SW480 (cell line): ENCODE measurements around the gene KLHL29.
A peak's percentile ranks its signal among the peaks of the same experiment; 100 is the strongest.

Experiments used
- DNase-seq: peaks from one replicate; pipeline ENCODE4 v3.0.0-alpha.2; 2016; ENCODE audit warnings: low spot score

Gene KLHL29

GRCh38 chr2:23513872-23514793 lies 129.2 kb downstream of the KLHL29 start:
- DNase-seq = no peak

GRCh38 chr2:23516520-23517256 lies 131.7 kb downstream of the KLHL29 start:
- DNase-seq = no peak

- no peak for DNase-seq
Measured at GRCh38 chr2:23518481-23519333, 133.7 kb downstream of the KLHL29 start.

GRCh38 chr2:23519334-23519651 lies 134.3 kb downstream of the KLHL29 start:
- peak; percentile 32 for DNase-seq

GRCh38 chr2:23520256-23520655 lies 135.3 kb downstream of the KLHL29 start:
- peak; percentile 85 for DNase-seq

GRCh38 chr2:23521060-23521459 lies 136.1 kb downstream of the KLHL29 start:
- DNase-seq = no peak

- DNase-seq = no peak
Measured at GRCh38 chr2:23522726-23523372, 137.9 kb downstream of the KLHL29 start.

GRCh38 chr2:23523373-23524260 lies 138.6 kb downstream of the KLHL29 start:
- DNase-seq = peak; percentile 41

- DNase-seq = peak; percentile 84
Measured at GRCh38 chr2:23524261-23524706, 139.3 kb downstream of the KLHL29 start.

- DNase-seq = no peak
Measured at GRCh38 chr2:23525137-23525765, 140.3 kb downstream of the KLHL29 start.

- DNase-seq = no peak
Measured at GRCh38 chr2:23526114-23526513, 141.1 kb downstream of the KLHL29 start.

- no peak for DNase-seq
Measured at GRCh38 chr2:23526835-23527790, 142.1 kb downstream of the KLHL29 start.

GRCh38 chr2:23528171-23528570 lies 143.2 kb downstream of the KLHL29 start:
- DNase-seq = no peak

- DNase-seq = no peak
Measured at GRCh38 chr2:23528690-23529089, 143.7 kb downstream of the KLHL29 start.

GRCh38 chr2:23529659-23530058 lies 144.7 kb downstream of the KLHL29 start:
- no peak for DNase-seq

GRCh38 chr2:23530206-23530908 lies 145.4 kb downstream of the KLHL29 start:
- no peak for DNase-seq

GRCh38 chr2:23530909-23531276 lies 145.9 kb downstream of the KLHL29 start:
- DNase-seq = no peak

- DNase-seq = no peak
Measured at GRCh38 chr2:23531280-23531679, 146.3 kb downstream of the KLHL29 start.
